Measurements from ENCODE around the gene TUBA3C.

The TUBA3C gene

GRCh38 chr13:19161308-19161707 lies 20.3 kb downstream of the TUBA3C start:
- no peak for DNase-seq (ENCODE audit: low read depth)

GRCh38 chr13:19159761-19160420 lies 21.7 kb downstream of the TUBA3C start:
- DNase-seq (ENCODE audit: low read depth) = no peak

DNA sequence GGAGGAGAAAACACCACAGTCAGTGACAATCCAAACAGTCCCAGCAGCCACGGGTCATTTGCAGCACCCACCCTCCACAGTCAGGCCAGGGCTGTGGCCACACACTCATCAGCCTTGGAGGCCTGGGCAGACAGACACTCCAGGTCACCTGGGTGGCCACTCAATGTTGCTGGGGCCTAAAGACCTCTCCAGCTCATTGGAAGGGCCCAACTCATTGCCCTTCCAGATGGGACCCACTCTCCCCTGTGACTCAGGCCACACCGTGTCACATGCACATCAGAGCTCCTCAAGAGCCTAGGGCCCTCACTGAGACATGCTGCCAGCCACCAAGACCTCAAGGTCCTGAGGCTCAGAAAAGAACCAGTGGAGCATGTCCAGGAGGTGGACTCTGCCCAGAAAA lies 22.4 kb downstream of the TUBA3C start:
- no peak for DNase-seq (ENCODE audit: low read depth)

- no peak for DNase-seq (ENCODE audit: low read depth)
Measured at GRCh38 chr13:19158526-19159174, 23.0 kb downstream of the TUBA3C start.

- no peak for DNase-seq (ENCODE audit: low read depth)
Measured at GRCh38 chr13:19158006-19158405, 23.6 kb downstream of the TUBA3C start.

DNA sequence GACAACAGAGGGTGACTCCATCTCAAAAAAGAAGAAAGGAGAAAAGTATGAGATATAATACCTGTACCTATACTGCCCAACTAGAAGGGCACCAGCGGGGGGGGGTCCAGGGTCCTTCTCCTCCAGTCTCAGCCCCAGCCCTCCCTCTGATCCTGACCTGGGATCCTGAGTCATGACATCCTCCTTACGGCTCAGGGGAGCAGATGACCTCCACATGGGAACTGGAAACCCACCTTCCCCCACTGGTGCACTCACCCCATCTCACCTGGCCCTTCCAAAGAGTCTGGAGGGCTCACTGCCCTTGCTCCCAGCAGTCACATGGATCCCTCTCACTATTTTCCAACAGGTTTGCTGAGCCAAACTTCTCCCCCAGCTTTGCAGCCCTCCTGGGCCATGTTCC lies 24.2 kb downstream of the TUBA3C start:
- no peak for DNase-seq (ENCODE audit: low read depth)

- no peak for DNase-seq (ENCODE audit: low read depth)
Measured at GRCh38 chr13:19156013-19156825, 25.4 kb downstream of the TUBA3C start.

GRCh38 chr13:19155321-19155861 lies 26.2 kb downstream of the TUBA3C start:
- DNase-seq (ENCODE audit: low read depth) = no peak

DNA sequence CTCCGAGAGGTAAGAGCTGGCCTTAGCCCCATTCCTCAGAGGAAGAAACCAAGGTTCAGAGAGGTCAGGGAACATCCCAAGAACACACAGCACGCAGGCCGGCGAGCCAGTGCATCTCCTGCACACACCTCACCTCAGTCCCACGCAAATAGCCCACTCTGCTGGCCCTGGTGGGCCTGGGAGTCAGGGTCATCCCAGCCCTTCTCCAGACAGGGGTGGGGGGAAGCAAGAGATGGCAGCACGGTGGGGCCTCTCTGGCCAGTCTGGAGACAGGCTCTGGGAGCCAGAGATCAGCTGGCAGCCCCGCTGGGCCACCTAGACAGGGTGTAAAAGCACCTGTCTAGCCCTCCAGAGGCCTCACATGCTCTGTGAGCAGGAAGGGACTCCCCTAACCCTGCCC lies 26.8 kb downstream of the TUBA3C start:
- DNase-seq (ENCODE audit: low read depth) = no peak

DNA sequence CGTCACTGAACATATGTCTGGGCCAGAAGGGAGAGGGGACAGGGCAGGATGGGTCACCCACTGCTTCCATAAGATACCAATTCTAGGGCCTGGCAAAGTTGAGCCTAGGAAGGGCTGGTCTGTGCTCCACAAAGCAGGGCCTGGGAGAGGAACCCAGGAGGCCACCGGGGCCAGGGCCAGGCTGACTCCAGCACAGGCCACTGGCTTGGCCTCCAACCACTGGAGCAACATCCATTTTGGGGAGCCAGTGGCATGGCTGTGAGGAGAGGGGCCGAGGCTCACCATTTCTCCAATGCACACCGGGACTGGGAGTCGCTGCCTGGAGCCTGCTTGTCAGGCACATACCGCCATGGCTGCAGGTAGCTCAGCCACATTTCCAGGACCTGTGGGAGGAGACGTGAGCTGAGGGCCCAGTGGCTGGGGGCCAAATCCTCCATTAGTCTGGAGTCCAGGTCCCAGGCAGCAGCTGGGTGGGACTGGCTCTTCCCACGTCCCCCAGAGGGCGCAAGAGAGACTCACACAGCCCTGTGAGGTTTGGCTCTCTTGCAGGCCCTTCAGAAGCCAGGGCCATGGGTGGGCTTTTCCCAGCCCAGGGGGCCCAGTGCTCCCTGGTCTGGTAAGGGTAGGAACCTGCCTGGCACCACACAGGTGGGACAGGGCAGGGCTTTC lies 27.7 kb downstream of the TUBA3C start:
- no peak for DNase-seq (ENCODE audit: low read depth)

GRCh38 chr13:19152403-19152802 lies 29.2 kb downstream of the TUBA3C start:
- no peak for DNase-seq (ENCODE audit: low read depth)

- no peak for DNase-seq (ENCODE audit: low read depth)
Measured at GRCh38 chr13:19151581-19152263, 29.9 kb downstream of the TUBA3C start.

- DNase-seq (ENCODE audit: low read depth) = no peak
Measured at GRCh38 chr13:19150712-19151228, 30.9 kb downstream of the TUBA3C start.

- no peak for DNase-seq (ENCODE audit: low read depth)
Measured at GRCh38 chr13:19150226-19150625, 31.4 kb downstream of the TUBA3C start.

DNA sequence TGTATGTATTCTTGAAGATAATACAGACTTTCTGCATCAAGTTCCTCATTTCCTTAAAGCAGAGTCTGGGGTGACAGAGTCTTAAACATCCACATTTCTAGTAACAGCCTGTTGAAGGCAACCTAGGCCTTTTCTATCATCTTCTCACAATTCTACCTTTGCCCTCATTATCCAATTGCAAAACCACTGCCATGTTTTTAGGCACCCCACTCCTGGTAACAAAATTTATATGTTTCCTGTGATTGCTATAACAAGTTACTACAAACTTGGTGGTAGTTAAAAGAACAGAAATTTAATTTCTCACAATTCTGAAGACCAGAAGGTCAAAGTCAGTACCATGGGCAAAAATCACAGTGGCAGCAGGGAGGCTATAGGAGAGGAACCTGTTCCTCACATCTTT lies 33.1 kb downstream of the TUBA3C start:
- no peak for DNase-seq (ENCODE audit: low read depth)

Measured in GM04503 (cell line).